Gastrocnemius medialis (tissue), 4 donors: Measurements from ENCODE around the gene TMEM74B. TPM values are rescaled to one million over a fixed set of nuclear protein-coding genes. Genes with fewer than 3 reads are reported as not detected.

Experiments
- ATAC-seq, 2 donors: fragments of 150-250 bp; one replicate each; pipeline ENCODE4 v1.9.1; 2016
- DNase-seq, 2 donors: peaks; one replicate each; pipeline ENCODE4 v3.0.0-alpha.2; 2019
- H3K27ac ChIP-seq, 4 donors: fragments of 200-600 bp; sonication (generic); 1 replicate in 1 of 4; 2 replicates in 3 of 4; pipeline ENCODE4 v1.5.1; 2016 to 2018; ENCODE audit warnings: mild to moderate bottlenecking in 2 of 4, moderate library complexity in 1 of 4
- H3K27me3 ChIP-seq, 3 donors: fragments of 200-600 bp; sonication (generic) in 2 of 3; 1 replicate in 1 of 3; 2 replicates in 2 of 3; pipeline versions ENCODE4 v1.5.1 to v1.6.0; 2016 to 2019; ENCODE audit warnings: mild to moderate bottlenecking in 1 of 3, moderate library complexity in 1 of 3
- H3K36me3 ChIP-seq, 2 donors: fragments of 200-600 bp; sonication (generic) in 1 of 2; one replicate each; pipeline ENCODE4 v1.5.1; 2017 to 2018
- H3K4me1 ChIP-seq, 2 donors: fragments of 200-600 bp; sonication (generic) in 1 of 2; one replicate each; pipeline ENCODE4 v1.5.1; 2016 to 2017; ENCODE audit warnings: mild to moderate bottlenecking in 2 of 2
- H3K4me3 ChIP-seq, 4 donors: fragments of 200-600 bp; sonication (generic) in 3 of 4; 1 replicate in 1 of 4; 2 replicates in 3 of 4; pipeline ENCODE4 v1.5.1; 2016 to 2019; ENCODE audit warnings: mild to moderate bottlenecking in 2 of 4
- H3K9me3 ChIP-seq, 3 donors: fragments of 200-600 bp; sonication (generic) in 2 of 3; 1 replicate in 1 of 3; 2 replicates in 2 of 3; pipeline ENCODE4 v1.5.1; 2016 to 2019
- POLR2A ChIP-seq, 2 donors: fragments of 450-650 bp; IDR thresholded peaks; one replicate each; pipeline ENCODE4 v1.6.1; 2017; ENCODE audit warnings: antibody characterized with exemption in 2 of 2, mild to moderate bottlenecking in 2 of 2, moderate library complexity in 2 of 2
- in situ Hi-C, 4 donors: fragments of 200-750 bp; cut with MboI; loops; one replicate each; pipeline versions ENCODE4 v1.15.0 to v1.8.0; 2017; ENCODE audit warnings: low sequenced_read_pairs in 4 of 4
- intact Hi-C: fragments of 100-400 bp; cut with DNase I; formaldehyde crosslinking; loops from one replicate; pipeline ENCODE4 v1.15.1; 2023; ENCODE audit warnings: low total_unique reads
- total RNA-seq, 4 donors: library from RNA; depleted of rRNA; stranded (reverse); fragments of >200 nt; gene quantifications; one replicate each; pipeline versions ENCODE4 v1.1.0 to v1.2.3, GENCODE V29; 2016
- TF ChIP-seq, protein P1 (sequence below), 5 experiments: fragments of 450-650 bp in 3 of 5; fragments of 200-600 bp in 2 of 5; sonication (generic) in 2 of 5; IDR thresholded peaks in 4 of 5; conservative IDR thresholded peaks in 1 of 5; 1 replicate in 4 of 5; 2 replicates in 1 of 5; pipeline ENCODE4 v1.5.1; 2016 to 2019; ENCODE audit warnings: antibody characterized with exemption in 5 of 5, mild to moderate bottlenecking in 3 of 5, moderate library complexity in 3 of 5

TMEM74B gene
- total RNA-seq, 4 donors from 2014 or later, result 0.42 to 0.82 TPM; not detected in 2

DNA sequence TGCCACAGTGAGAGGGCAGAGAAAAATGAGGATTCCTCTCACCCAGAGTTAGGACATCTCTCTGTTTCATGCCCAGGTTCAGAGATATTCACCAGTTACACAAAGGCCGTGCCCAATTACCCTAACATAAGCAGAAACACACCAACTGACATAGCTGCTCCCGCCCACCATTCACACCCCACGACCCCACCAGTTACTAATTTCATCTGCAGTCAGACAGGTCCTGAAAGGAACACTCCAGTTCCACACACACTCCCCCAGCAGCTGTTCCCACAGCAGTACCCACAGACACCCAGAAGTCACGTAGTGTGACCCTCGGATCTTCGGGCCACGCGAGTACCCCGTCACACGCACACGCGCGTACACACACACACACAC, 532 bp downstream of the TMEM74B start:
- Histone ChIP-seq H3K36me3 (no peaks in the 10 kb centered on the region), H3K27me3 (peaks cover 11 to 20% (median 11%) of the 10 kb centered on the region in 3 donors), H3K9me3 (no peaks in the 10 kb centered on the region), H3K4me3 (peak overlapping the region in 3 of 4 donors; percentile 50 to 58 (median 55)), H3K4me1 (no peaks in the 10 kb centered on the region), H3K27ac (no peak overlapping the region)
- DNase-seq (no peak), ATAC-seq (no peak)
- in situ Hi-C loops, result no loop called here
- intact Hi-C loops, result no loop called here
- TF ChIP-seq POLR2A (IDR thresholded peaks at IDR 0.05), result no peak
- TF ChIP-seq, protein P1, sequence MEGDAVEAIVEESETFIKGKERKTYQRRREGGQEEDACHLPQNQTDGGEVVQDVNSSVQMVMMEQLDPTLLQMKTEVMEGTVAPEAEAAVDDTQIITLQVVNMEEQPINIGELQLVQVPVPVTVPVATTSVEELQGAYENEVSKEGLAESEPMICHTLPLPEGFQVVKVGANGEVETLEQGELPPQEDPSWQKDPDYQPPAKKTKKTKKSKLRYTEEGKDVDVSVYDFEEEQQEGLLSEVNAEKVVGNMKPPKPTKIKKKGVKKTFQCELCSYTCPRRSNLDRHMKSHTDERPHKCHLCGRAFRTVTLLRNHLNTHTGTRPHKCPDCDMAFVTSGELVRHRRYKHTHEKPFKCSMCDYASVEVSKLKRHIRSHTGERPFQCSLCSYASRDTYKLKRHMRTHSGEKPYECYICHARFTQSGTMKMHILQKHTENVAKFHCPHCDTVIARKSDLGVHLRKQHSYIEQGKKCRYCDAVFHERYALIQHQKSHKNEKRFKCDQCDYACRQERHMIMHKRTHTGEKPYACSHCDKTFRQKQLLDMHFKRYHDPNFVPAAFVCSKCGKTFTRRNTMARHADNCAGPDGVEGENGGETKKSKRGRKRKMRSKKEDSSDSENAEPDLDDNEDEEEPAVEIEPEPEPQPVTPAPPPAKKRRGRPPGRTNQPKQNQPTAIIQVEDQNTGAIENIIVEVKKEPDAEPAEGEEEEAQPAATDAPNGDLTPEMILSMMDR (IDR thresholded peaks at IDR 0.05 in 4 of 5, conservative IDR thresholded peaks at IDR 0.05 in 1 of 5), result no peak

DNA sequence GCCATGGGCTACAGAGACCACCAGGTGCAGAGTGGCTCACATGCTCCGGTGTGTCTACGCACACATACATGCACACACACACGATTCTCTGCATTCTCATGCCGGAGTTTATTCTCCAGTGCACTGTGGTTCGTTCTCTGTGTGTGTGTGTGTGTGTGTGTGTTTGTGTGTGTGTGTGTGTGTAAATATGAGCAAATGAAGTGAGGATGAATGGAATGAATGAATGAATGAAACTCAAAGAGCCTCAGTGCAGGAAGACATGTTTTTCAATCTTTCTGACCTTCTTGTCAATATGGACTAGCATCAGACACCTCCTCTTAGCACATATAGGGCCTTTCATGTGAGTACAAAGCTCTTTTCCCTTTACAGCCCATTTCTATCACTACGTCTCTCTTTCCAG, 1.6 kb downstream of the TMEM74B start:
- no peak for DNase-seq
- Histone ChIP-seq H3K36me3 (no peaks in the 10 kb centered on the region), H3K4me3 (no peak overlapping the region), H3K4me1 (no peaks in the 10 kb centered on the region), H3K27ac (no peak overlapping the region), H3K27me3 (peaks cover 11 to 20% (median 11%) of the 10 kb centered on the region in 3 donors), H3K9me3 (no peaks in the 10 kb centered on the region)
- no peak for ATAC-seq
- TF ChIP-seq, protein P1 (IDR thresholded peaks at IDR 0.05 in 4 of 5, conservative IDR thresholded peaks at IDR 0.05 in 1 of 5), result no peak
- TF ChIP-seq POLR2A (IDR thresholded peaks at IDR 0.05), result no peak
- intact Hi-C loops, result no loop called here
- in situ Hi-C loops, result no loop called here

DNA sequence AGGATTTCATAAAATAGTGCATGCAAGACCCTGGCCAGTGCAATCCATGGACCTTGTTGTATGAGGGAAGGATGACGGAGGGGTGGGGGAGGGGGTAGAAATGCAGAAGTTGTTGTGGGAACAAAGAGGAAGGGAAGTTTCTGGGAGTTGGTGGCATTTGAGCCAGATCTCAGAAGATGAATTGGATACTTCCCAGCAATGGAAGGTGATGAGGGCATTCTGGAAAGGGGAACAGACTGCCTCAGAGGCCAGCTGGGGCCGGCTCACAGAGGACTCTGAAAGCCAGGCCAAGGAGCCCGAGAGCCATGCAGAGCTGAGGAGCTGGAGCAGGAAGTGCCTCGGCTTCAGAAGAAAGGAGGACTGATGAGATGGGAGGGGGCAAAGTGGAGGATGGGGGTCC, 2.7 kb downstream of the TMEM74B start:
- H3K4me1 ChIP-seq, result no peaks in the 10 kb centered on the region
- peaks cover 11 to 20% (median 11%) of the 10 kb centered on the region in 3 donors for H3K27me3 ChIP-seq
- no peak for DNase-seq
- H3K36me3 ChIP-seq, result no peaks in the 10 kb centered on the region
- no peaks in the 10 kb centered on the region for H3K9me3 ChIP-seq
- no peak overlapping the region for H3K27ac ChIP-seq
- TF ChIP-seq, protein P1 (IDR thresholded peaks at IDR 0.05 in 4 of 5, conservative IDR thresholded peaks at IDR 0.05 in 1 of 5), result no peak
- no peak for TF ChIP-seq POLR2A (IDR thresholded peaks at IDR 0.05)
- no peak overlapping the region for H3K4me3 ChIP-seq
- no peak for ATAC-seq
- in situ Hi-C loops, result no loop called here
- intact Hi-C loops, result no loop called here

DNA sequence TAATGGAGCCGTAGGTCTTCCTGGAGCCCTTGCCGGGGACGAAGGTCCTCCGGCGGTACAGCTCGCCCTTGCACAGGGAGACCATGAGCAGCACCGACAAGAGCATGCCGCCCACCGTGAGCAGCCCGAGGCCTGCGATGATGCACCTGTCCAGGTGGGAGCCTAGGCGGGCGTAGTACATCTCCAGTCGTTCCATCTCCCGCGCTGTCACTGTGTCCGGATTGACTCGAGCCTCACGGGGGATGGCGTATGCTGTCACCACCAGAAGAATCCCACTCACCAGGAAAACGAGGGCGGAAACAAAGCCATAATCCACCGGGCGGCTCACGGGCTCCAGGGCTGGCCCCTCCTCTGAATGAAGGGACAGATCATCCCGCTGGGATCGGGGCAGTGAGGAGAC, 3.8 kb downstream of the TMEM74B start:
- H3K27me3 ChIP-seq, result peaks cover 9 to 17% (median 11%) of the 10 kb centered on the region in 3 donors
- H3K9me3 ChIP-seq, result no peaks in the 10 kb centered on the region
- intact Hi-C loops, result loop anchor here (1.0 kb wide), 1 partner anchor 16 kb away; no protein-coding TSS in a partner anchor
- H3K4me1 ChIP-seq, result no peaks in the 10 kb centered on the region
- in situ Hi-C loops, result no loop called here
- DNase-seq (no peak), ATAC-seq (no peak)
- H3K36me3 ChIP-seq, result no peaks in the 10 kb centered on the region
- no peak overlapping the region for H3K27ac ChIP-seq
- TF ChIP-seq, protein P1 (IDR thresholded peaks at IDR 0.05 in 4 of 5, conservative IDR thresholded peaks at IDR 0.05 in 1 of 5), result no peak
- TF ChIP-seq POLR2A (IDR thresholded peaks at IDR 0.05), result no peak
- no peak overlapping the region for H3K4me3 ChIP-seq

DNA sequence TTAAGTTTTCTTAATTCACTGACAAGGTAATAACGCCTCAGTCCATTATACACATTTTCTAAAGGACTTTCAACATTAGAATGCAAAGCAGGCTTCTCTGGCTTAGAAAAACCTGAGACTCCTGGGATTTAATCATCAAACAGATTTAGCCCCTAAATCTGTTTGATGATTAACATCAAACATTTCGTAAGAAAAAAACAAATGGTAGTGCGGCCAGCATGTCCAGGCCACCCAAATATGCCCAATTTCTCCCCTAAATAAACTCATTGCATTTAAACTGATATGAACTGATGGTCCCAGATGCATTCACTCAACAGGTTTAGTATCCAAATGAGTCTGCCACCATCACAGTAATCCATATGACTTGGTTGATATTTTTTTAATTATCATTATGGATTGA, 6.2 kb downstream of the TMEM74B start:
- ATAC-seq, result no peak

More for the DNA sequence above, 6.2 kb downstream of the TMEM74B start:
- H3K36me3 ChIP-seq, result no peaks in the 10 kb centered on the region
- intact Hi-C loops (no loop called here), in situ Hi-C loops (no loop called here)
- no peak overlapping the region for H3K4me3 ChIP-seq
- peaks cover 0 to 2% (median 0%) of the 10 kb centered on the region in 3 donors for H3K27me3 ChIP-seq
- DNase-seq, result no peak
- TF ChIP-seq, protein P1 (IDR thresholded peaks at IDR 0.05 in 4 of 5, conservative IDR thresholded peaks at IDR 0.05 in 1 of 5), result no peak
- TF ChIP-seq POLR2A (IDR thresholded peaks at IDR 0.05), result no peak
- H3K9me3 ChIP-seq, result no peaks in the 10 kb centered on the region
- no peak overlapping the region for H3K27ac ChIP-seq
- H3K4me1 ChIP-seq, result no peaks in the 10 kb centered on the region
